Glutamatergic neuron (in vitro differentiated cells): ENCODE data around the gene ZNF384. TPM values are rescaled to one million over a fixed set of nuclear protein-coding genes. Genes with fewer than 3 reads are reported as not detected.

Experiments used
- DNase-seq: peaks from one replicate; pipeline ENCODE4 v3.0.0; 2022
- H3K27ac Mint-ChIP-seq: one replicate; pipeline ENCODE4 v1.8.0; 2020; ENCODE audit warnings: mild to moderate bottlenecking, mixed read lengths, inconsistent platforms; ENCODE audit not compliant: unreplicated experiment
- H3K27me3 Mint-ChIP-seq: one replicate; pipeline ENCODE4 v1.8.0; 2020; ENCODE audit warnings: mild to moderate bottlenecking, moderate library complexity, mixed read lengths, inconsistent platforms; ENCODE audit not compliant: unreplicated experiment
- H3K36me3 Mint-ChIP-seq: one replicate; pipeline ENCODE4 v1.8.0; 2020; ENCODE audit warnings: mild to moderate bottlenecking, mixed read lengths, inconsistent platforms; ENCODE audit not compliant: unreplicated experiment
- H3K4me1 Mint-ChIP-seq: one replicate; pipeline ENCODE4 v1.8.0; 2020; ENCODE audit warnings: mild to moderate bottlenecking, low read depth, mixed read lengths, inconsistent platforms; ENCODE audit not compliant: unreplicated experiment
- H3K4me3 Mint-ChIP-seq: one replicate; pipeline ENCODE4 v1.8.0; 2020; ENCODE audit warnings: mild to moderate bottlenecking, mixed read lengths, inconsistent platforms; ENCODE audit not compliant: unreplicated experiment
- H3K9me3 Mint-ChIP-seq: one replicate; pipeline ENCODE4 v1.8.0; 2020; ENCODE audit warnings: mild to moderate bottlenecking, moderate library complexity, mixed read lengths, inconsistent platforms; ENCODE audit not compliant: unreplicated experiment
- total RNA-seq: library from RNA; stranded (reverse); fragmentation: NEBNext Ultra II Directional; extraction: Animal tissue kit (Norgen Biotek cat#: 25700); gene quantifications from one replicate; pipeline ENCODE4 v1.2.1, GENCODE V29; 2021; ENCODE audit not compliant: unreplicated experiment
- TF ChIP-seq, protein P1 (sequence below): fragments of 200-600 bp; sonication (generic); IDR thresholded peaks from one replicate; pipeline ENCODE4 v1.5.0; 2021; ENCODE audit not compliant: partially characterized antibody, unreplicated experiment

ZNF384 gene
- total RNA-seq, 1 donor from 2014 or later = 83.2 TPM

DNA sequence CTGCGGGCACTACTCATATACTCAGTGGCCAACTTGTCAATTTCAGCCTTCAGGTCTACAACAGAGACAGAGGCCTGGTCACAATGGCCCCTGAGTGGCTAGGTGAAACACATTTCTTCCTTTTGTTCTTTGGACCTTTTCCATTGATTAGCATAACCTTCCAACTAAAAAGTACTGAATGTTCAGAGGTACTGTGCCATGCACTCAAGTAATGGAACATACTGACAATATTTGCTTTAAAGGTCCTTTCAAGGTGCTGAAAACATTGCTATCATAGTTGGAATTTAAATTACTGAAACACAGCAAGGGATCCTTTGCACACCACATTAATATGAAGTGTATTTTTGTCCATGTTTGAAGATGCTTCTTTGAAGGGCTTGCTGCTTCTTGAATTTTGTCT, 35.8 kb downstream of the ZNF384 start:
- H3K36me3 Mint-ChIP-seq = peaks cover 4% of the 10 kb centered on the region
- TF ChIP-seq, protein P1, sequence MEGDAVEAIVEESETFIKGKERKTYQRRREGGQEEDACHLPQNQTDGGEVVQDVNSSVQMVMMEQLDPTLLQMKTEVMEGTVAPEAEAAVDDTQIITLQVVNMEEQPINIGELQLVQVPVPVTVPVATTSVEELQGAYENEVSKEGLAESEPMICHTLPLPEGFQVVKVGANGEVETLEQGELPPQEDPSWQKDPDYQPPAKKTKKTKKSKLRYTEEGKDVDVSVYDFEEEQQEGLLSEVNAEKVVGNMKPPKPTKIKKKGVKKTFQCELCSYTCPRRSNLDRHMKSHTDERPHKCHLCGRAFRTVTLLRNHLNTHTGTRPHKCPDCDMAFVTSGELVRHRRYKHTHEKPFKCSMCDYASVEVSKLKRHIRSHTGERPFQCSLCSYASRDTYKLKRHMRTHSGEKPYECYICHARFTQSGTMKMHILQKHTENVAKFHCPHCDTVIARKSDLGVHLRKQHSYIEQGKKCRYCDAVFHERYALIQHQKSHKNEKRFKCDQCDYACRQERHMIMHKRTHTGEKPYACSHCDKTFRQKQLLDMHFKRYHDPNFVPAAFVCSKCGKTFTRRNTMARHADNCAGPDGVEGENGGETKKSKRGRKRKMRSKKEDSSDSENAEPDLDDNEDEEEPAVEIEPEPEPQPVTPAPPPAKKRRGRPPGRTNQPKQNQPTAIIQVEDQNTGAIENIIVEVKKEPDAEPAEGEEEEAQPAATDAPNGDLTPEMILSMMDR = no peak
- H3K27ac Mint-ChIP-seq = no peak overlapping the region
- no peaks in the 10 kb centered on the region for H3K4me1 Mint-ChIP-seq
- peaks cover 4% of the 10 kb centered on the region for H3K9me3 Mint-ChIP-seq
- DNase-seq = no peak
- H3K27me3 Mint-ChIP-seq = peaks cover 2% of the 10 kb centered on the region
- H3K4me3 Mint-ChIP-seq = no peak overlapping the region

DNA sequence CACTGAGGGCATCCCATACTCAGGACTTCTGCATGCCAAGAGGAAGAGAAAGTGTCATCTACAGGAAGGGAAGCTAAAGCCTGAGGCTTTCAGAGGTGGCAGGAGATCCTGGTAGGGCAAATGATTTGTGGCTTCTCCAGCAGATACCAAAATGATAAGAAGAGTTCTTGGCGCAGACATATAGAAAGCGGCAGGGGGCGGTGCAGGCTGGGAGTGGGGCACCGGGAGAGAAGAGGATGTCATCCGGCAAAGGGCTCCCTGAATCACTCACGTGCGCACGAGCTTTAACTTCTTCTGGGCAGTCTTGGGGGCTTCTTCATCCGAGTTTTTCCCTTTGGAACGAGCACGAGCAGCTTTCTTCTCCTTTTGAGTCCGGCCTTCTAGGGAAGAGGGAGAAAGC, 36.8 kb downstream of the ZNF384 start:
- no peak overlapping the region for H3K4me3 Mint-ChIP-seq
- peaks cover 7% of the 10 kb centered on the region for H3K9me3 Mint-ChIP-seq
- DNase-seq = no peak
- H3K4me1 Mint-ChIP-seq = no peaks in the 10 kb centered on the region
- H3K27ac Mint-ChIP-seq = no peak overlapping the region
- TF ChIP-seq, protein P1 = no peak
- peaks cover 2% of the 10 kb centered on the region for H3K27me3 Mint-ChIP-seq
- peaks cover 10% of the 10 kb centered on the region for H3K36me3 Mint-ChIP-seq

DNA sequence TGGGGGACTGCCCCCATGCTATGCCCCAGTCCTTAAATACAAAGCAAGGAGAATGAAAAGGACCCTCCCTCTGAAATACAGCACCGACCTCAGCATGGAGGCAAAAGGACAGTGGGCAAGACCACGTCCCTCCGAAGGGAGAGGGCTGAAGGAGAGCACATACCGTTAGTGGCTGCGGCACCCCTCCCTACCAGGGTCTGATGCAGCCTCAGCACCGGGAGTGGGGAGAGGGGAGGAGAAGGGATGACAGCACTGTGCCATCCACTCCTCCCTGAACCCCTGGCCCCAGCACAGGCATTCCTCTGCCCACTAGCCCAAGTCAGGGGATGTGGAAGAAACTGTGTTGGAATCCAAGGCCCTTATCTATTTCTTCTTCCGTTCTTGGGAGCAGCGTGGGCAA, 38.3 kb downstream of the ZNF384 start:
- Mint-ChIP-seq H3K27ac (no peak overlapping the region), H3K9me3 (peaks cover 10% of the 10 kb centered on the region), H3K4me3 (no peak overlapping the region), H3K36me3 (peaks cover 8% of the 10 kb centered on the region), H3K27me3 (peaks cover 6% of the 10 kb centered on the region), H3K4me1 (peaks cover 5% of the 10 kb centered on the region)
- TF ChIP-seq, protein P1 = no peak
- DNase-seq = no peak

DNA sequence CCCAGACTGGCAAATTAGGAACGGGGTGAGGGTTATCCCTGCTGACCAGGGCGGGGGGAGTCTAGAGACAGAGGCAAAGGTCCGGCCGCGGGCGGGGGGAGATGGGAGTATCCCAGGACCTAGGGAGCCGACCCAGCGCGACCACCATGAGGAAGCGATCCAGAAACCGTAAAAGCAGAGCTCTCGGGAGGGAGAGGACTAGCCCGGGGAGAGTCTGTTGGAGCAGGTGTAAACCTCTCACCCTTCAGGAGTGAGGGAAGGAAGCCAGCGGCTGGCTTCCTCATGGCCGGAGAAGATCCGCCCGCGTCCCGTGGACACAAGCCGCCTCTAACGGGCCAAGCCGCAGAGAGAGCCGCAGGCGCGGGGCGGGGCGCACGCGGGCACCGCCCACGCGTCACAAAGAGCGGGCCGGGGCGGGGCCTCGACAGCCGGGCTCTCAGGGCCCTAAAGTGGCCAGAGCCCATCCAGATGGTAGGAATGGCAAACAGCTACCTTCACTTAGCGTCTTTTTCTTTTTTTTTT, 42.0 kb downstream of the ZNF384 start, which contains the start of gene ACRBP:
TSS of gene ACRBP (minus strand) at position 350 of the 522 bp plus-strand sequence. CDS start at position 284, 66 bp downstream.
- peak within 1 kb of the TSS; percentile 70 for H3K27ac Mint-ChIP-seq
- H3K27me3 Mint-ChIP-seq = peaks cover 6% of the 10 kb centered on the region
- DNase-seq = peak; percentile 79
- peaks cover 5% of the 10 kb centered on the region for H3K4me1 Mint-ChIP-seq
- peaks cover 27% of the 10 kb centered on the region for H3K36me3 Mint-ChIP-seq
- H3K4me3 Mint-ChIP-seq = peak within 1 kb of the TSS; percentile 88
- TF ChIP-seq, protein P1 = no peak
- peaks cover 8% of the 10 kb centered on the region for H3K9me3 Mint-ChIP-seq

DNA sequence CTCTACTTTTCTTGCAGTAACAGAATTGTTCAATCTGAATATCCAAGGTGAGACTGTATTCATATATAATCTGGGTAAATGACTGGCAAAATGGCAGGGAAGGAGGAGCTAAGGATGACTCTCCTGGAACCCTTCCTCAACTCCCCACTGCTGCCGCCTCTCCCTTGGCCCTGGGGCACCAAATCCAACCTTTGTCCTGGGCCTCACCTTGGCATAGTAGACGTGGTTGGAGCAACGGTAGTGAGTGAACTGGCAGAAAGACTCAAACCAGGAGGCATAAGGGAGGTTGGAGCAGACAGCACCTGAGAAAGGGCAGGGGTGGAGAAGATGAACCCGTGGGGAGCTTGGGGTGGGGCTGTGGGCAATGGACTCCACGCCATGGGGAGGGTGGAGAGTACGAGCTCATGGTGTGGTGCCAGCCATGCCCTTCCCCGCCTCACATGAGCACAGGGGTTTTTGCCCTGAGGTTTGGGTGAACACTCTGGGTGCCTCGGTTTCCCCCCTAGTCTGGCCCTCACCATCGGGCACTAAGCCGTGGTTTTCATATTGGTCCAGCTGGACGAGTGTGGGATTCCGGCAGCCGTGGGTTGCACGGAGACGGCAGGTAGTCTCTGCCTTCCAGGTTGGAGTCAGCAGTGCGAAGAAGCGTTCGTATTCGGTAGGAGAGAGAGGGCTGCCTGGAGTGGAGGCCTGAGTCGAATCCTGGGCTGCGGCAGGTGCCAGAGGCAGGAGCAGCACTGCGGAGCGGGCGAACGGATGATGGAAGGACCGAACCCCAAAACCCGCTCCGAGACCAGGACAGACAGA, 42.7 kb downstream of the ZNF384 start:
- no peak for DNase-seq
- H3K9me3 Mint-ChIP-seq = peaks cover 9% of the 10 kb centered on the region
- peak overlapping the region; percentile 70 for H3K27ac Mint-ChIP-seq
- H3K4me3 Mint-ChIP-seq = peak overlapping the region; percentile 88
- H3K36me3 Mint-ChIP-seq = peaks cover 30% of the 10 kb centered on the region
- H3K4me1 Mint-ChIP-seq = peaks cover 5% of the 10 kb centered on the region
- TF ChIP-seq, protein P1 = no peak
- H3K27me3 Mint-ChIP-seq = peaks cover 9% of the 10 kb centered on the region
